Brain pericyte (primary cell): ENCODE measurements around the gene OR12D2.
"Not testable (repeated sequence)": the region's sequence is repeated elsewhere in the genome, so short reads cannot be mapped to it uniquely, and the experiment has no call there.

Experiments used
- DNase-seq: peaks from one replicate; pipeline ENCODE4 v3.0.0-alpha.2; 2012; ENCODE audit warnings: low read depth, low spot score

OR12D2 gene

GRCh38 chr6:29395331-29395730 is at the start of gene OR12D2:
Gene OR12D2 (plus strand): TSS chr6:29395631. CDS start chr6:29396700, 1,069 bp downstream.
- DNase-seq, result no peak

GRCh38 chr6:29349348-29349747 is 46.1 kb upstream of the OR12D2 start:
- not testable (repeated sequence) for DNase-seq

GRCh38 chr6:29354980-29355379 is 40.5 kb upstream of the OR12D2 start:
- DNase-seq, result no peak

- no peak for DNase-seq
Measured at GRCh38 chr6:29355603-29356002, 39.8 kb upstream of the OR12D2 start.

GRCh38 chr6:29368765-29369164 is 26.7 kb upstream of the OR12D2 start, which contains the start of gene OR5V1:
Gene OR5V1 (minus strand): TSS chr6:29368865. CDS start chr6:29356195, 12,670 bp downstream.
- no peak for DNase-seq

GRCh38 chr6:29375191-29375590 is 20.2 kb upstream of the OR12D2 start, which contains the start of gene OR12D3:
Gene OR12D3 (minus strand): TSS chr6:29375291. CDS start chr6:29375287, 4 bp downstream.
- no peak for DNase-seq

GRCh38 chr6:29376003-29376402 is 19.4 kb upstream of the OR12D2 start:
- DNase-seq, result no peak

- no peak for DNase-seq
Measured at GRCh38 chr6:29388533-29388932, 6.9 kb upstream of the OR12D2 start.

GRCh38 chr6:29399525-29399924 is 4.1 kb downstream of the OR12D2 start:
- no peak for DNase-seq

GRCh38 chr6:29403801-29404200 is 8.4 kb downstream of the OR12D2 start:
- DNase-seq, result no peak

- no peak for DNase-seq
Measured at GRCh38 chr6:29414588-29414987, 19.2 kb downstream of the OR12D2 start, which contains the start of gene OR12D1. Gene OR12D1 (plus strand): TSS chr6:29414928.

GRCh38 chr6:29419516-29419915 is 24.1 kb downstream of the OR12D2 start:
- DNase-seq, result no peak

- no peak for DNase-seq
Measured at GRCh38 chr6:29424168-29424567, 28.7 kb downstream of the OR12D2 start.

GRCh38 chr6:29424575-29424974 is 29.1 kb downstream of the OR12D2 start:
- DNase-seq, result no peak

GRCh38 chr6:29425075-29425474 is 29.6 kb downstream of the OR12D2 start:
- no peak for DNase-seq

GRCh38 chr6:29426654-29427053 is 31.2 kb downstream of the OR12D2 start:
- DNase-seq, result no peak

- DNase-seq, result not testable (repeated sequence)
Measured at GRCh38 chr6:29436730-29437129, 41.3 kb downstream of the OR12D2 start.

GRCh38 chr6:29439006-29439405 is 43.6 kb downstream of the OR12D2 start, which contains the start of gene OR10C1:
Gene OR10C1 (plus strand): TSS chr6:29439306. CDS start chr6:29440016, 710 bp downstream.
- no peak for DNase-seq

- no peak for DNase-seq
Measured at GRCh38 chr6:29442719-29443118, 47.3 kb downstream of the OR12D2 start.

- DNase-seq, result not testable (repeated sequence)
Measured at GRCh38 chr6:29444031-29444430, 48.6 kb downstream of the OR12D2 start.
